ENCODE measurements around the gene CSNK1A1L.
"Not testable (repeated sequence)": the region's sequence is repeated elsewhere in the genome, so short reads cannot be mapped to it uniquely, and the experiment has no call there.

The CSNK1A1L gene

DNA sequence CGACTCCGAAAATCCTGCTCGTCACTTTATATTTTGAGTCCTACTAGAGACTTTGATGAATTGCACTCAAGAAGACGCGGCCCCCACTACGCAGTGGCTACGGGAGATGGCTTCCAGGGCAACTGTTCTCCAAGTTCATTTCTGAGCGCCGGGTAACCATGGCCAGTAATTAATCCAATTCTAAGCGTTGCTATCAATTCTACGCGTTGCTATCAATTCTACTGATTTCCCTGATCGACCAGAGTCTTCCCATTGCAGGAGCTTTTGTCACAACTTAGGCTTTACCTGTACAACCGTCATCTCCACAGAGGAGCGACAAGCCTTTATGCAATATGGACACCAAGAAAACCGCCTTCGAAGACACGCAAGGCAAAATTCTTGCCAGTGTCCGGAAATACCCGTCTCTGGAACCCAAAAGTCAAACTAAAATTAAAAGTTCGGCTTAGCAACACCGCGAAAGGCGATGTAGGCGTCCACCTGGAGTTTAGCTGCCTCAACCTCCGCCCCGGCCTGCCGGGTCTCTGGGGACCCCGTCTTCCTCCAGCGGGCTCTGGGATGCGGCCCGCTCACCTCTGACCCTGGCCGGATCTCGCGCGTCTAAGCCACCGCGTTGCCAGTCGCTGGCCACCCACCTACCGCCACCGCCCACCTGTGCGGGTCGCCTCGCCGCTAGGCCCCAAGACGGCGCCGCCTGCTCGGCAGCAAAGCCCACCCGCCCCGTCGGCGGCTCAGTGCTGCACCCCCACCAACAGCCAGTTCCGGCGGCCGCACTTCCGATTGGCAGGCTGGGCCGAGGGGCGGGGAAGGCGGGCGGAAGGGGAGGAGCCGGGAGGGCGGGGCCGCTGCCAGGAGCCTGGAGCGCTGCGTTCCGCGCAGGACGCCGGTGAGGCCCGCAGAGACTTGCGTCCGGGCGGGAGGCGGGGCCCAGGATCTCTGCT is 46.3 kb downstream of the CSNK1A1L start, which contains the start of gene SUPT20H:
Gene SUPT20H, minus strand, starts transcription at position 779 of the 938 bp plus-strand sequence. CDS start 8,198 bp downstream, outside the sequence.
- peak; percentile 93 for DNase-seq (ENCODE audit: low read depth)

DNA sequence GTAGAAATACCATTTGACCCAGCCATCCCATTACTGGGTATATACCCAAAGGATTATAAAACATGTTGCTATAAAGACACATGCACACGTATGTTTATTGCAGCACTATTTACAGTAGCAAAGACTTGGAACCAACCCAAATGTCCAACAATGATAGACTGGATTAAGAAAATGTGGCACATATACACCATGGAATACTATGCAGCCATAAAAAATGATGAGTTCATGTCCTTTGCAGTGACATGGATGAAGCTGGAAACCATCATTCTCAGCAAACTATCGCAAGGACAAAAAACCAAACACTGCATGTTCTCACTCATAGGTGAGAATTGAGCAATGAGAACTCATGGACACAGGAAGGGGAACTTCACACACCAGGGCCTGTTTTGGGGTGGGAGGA is 49.2 kb downstream of the CSNK1A1L start:
- DNase-seq (ENCODE audit: low read depth): not testable (repeated sequence)

Measured in stimulated activated CD8-positive, alpha-beta memory T cell treated with anti-CD3 and anti-CD28 coated beads, Interleukin-4, amount 100 ng/mL, for 24 hours (primary cell).